Aorta (tissue), 5 donors: ENCODE data around the gene PLAAT4. TPM values are rescaled to one million over a fixed set of nuclear protein-coding genes. Genes with fewer than 3 reads are reported as not detected.

Experiments used
- ATAC-seq: fragments of 200-7000 bp; cut with Tn5 transposase; one replicate; pipeline ENCODE4 v1.9.1; 2022; ENCODE audit warnings: moderate library complexity; ENCODE audit not compliant: low FRiP score
- DNase-seq, 2 donors: peaks; one replicate each; pipeline ENCODE4 v3.0.0-alpha.2; 2020
- H3K27ac ChIP-seq, 2 donors: one replicate each; pipeline ENCODE4 v1.5.1; 2013; ENCODE audit warnings: low read length in 2 of 2, mild to moderate bottlenecking in 2 of 2, moderate library complexity in 2 of 2, control low read depth in 1 of 2, inconsistent platforms in 1 of 2, low read depth in 1 of 2
- H3K27me3 ChIP-seq, 2 donors: one replicate each; pipeline ENCODE4 v1.6.1; 2013; ENCODE audit warnings: control low read depth in 1 of 2, low read length in 1 of 2, mild to moderate bottlenecking in 1 of 2, moderate library complexity in 1 of 2; ENCODE audit not compliant: insufficient read depth in 2 of 2, control insufficient read depth in 1 of 2
- H3K36me3 ChIP-seq, 2 donors: one replicate each; pipeline ENCODE4 v1.6.1; 2013; ENCODE audit warnings: control low read depth in 1 of 2, low read length in 1 of 2, mild to moderate bottlenecking in 1 of 2; ENCODE audit not compliant: insufficient read depth in 2 of 2, control insufficient read depth in 1 of 2
- H3K4me1 ChIP-seq, 2 donors: one replicate each; pipeline ENCODE4 v1.6.1; 2013; ENCODE audit warnings: low read length in 2 of 2, control low read depth in 1 of 2, mild to moderate bottlenecking in 1 of 2, moderate library complexity in 1 of 2; ENCODE audit not compliant: insufficient read depth in 2 of 2, control insufficient read depth in 1 of 2
- H3K4me3 ChIP-seq, 2 donors: one replicate each; pipeline ENCODE4 v1.5.1; 2013; ENCODE audit warnings: low read length in 2 of 2, control low read depth in 1 of 2, mild to moderate bottlenecking in 1 of 2
- H3K9me3 ChIP-seq: one replicate; pipeline ENCODE4 v1.6.1; 2013; ENCODE audit warnings: mild to moderate bottlenecking, low read length; ENCODE audit not compliant: control insufficient read depth
- WGBS, 2 donors: extraction: QIAGEN DNeasy Blood & Tissue Kit; methylation state at CpG; one replicate each; pipeline ENCODE4 v1.1.7; 2013; 5-methylcytosine and 5-hydroxymethylcytosine counted together
- intact Hi-C, 2 donors: fragments of 100-400 bp; cut with DNase I; formaldehyde crosslinking; loops; one replicate each; pipeline versions ENCODE4 v1.14.2 to v1.15.0; 2022
- polyA plus RNA-seq, 2 donors: library from polyadenylated mRNA; stranded (reverse); fragments of 200-250 nt; gene quantifications; one replicate each; pipeline ENCODE4 v1.2.3, GENCODE V29; 2013
- total RNA-seq, 2 donors: library from RNA; stranded (reverse); fragmentation: NEBNext Ultra II Directional; extraction: Animal tissue kit (Norgen Biotek cat#: 25700); gene quantifications; one replicate each; pipeline ENCODE4 v1.2.1, GENCODE V29; 2021
- donor health status: healthy with polysubstance abuse.
- donor health status: Bipolar disorder and iron deficiency.
- donor health status: DM: no; HTN: no; CAD: no.
- donor health status: DM: no; HTN: no; CAD: no.
- donor health status: DM: yes; HTN: yes; CAD: no.

PLAAT4 gene
- total and polyA plus RNA-seq, 4 donors = 12.4 to 54.3 (median 36.5) TPM

- ATAC-seq (no peak), DNase-seq (no peak)
- peaks cover 0 to 3% of the 10 kb centered on the region in 2 donors for H3K4me1 ChIP-seq
- no peak overlapping the region for H3K4me3 ChIP-seq
- H3K27ac ChIP-seq = no peak overlapping the region
- intact Hi-C loops = no loop called here
- 78 to 84% methylated on average over 7 of the region's 7 CpGs for WGBS, 2 donors
- H3K9me3 ChIP-seq = no peaks in the 10 kb centered on the region
- H3K36me3 ChIP-seq = no peaks in the 10 kb centered on the region
- H3K27me3 ChIP-seq = no peaks in the 10 kb centered on the region
These were observed 19.9 kb downstream of the PLAAT4 start for GRCh38 chr11:63556404-63557013.

GRCh38 chr11:63557570-63557969 is 21.0 kb downstream of the PLAAT4 start:
- no peaks in the 10 kb centered on the region for H3K36me3 ChIP-seq
- H3K4me1 ChIP-seq = peaks cover 0 to 3% of the 10 kb centered on the region in 2 donors
- ATAC-seq = no peak
- intact Hi-C loops = no loop called here
- no peak overlapping the region for H3K27ac ChIP-seq
- no peaks in the 10 kb centered on the region for H3K27me3 ChIP-seq
- no peaks in the 10 kb centered on the region for H3K9me3 ChIP-seq
- 86 to 88% methylated on average over 7 of the region's 7 CpGs for WGBS, 2 donors
- DNase-seq = no peak
- no peak overlapping the region for H3K4me3 ChIP-seq

- no peak for ATAC-seq
These were observed 22.0 kb downstream of the PLAAT4 start for GRCh38 chr11:63558459-63559157.

GRCh38 chr11:63560506-63561180 is 24.0 kb downstream of the PLAAT4 start:
- H3K4me3 ChIP-seq = no peak overlapping the region
- intact Hi-C loops = no loop called here
- H3K9me3 ChIP-seq = no peaks in the 10 kb centered on the region
- peaks cover 0 to 3% of the 10 kb centered on the region in 2 donors for H3K4me1 ChIP-seq
- peak overlapping the region in 1 of 2 donors; percentile 42 for H3K27ac ChIP-seq
- ATAC-seq = no peak
- no peaks in the 10 kb centered on the region for H3K36me3 ChIP-seq
- DNase-seq = peak; percentile 65 to 74
- no peaks in the 10 kb centered on the region for H3K27me3 ChIP-seq
- 34 to 39% methylated on average over 7 of the region's 7 CpGs for WGBS, 2 donors

More at GRCh38 chr11:63558459-63559157, 22.0 kb downstream of the PLAAT4 start:
- no peaks in the 10 kb centered on the region for H3K9me3 ChIP-seq
- intact Hi-C loops = no loop called here
- H3K4me1 ChIP-seq = peaks cover 0 to 3% of the 10 kb centered on the region in 2 donors
- no peak for DNase-seq
- H3K36me3 ChIP-seq = no peaks in the 10 kb centered on the region
- no peak overlapping the region for H3K4me3 ChIP-seq
- H3K27ac ChIP-seq = no peak overlapping the region
- 96 to 97% methylated on average over 7 of the region's 7 CpGs for WGBS, 2 donors
- H3K27me3 ChIP-seq = no peaks in the 10 kb centered on the region

DNA sequence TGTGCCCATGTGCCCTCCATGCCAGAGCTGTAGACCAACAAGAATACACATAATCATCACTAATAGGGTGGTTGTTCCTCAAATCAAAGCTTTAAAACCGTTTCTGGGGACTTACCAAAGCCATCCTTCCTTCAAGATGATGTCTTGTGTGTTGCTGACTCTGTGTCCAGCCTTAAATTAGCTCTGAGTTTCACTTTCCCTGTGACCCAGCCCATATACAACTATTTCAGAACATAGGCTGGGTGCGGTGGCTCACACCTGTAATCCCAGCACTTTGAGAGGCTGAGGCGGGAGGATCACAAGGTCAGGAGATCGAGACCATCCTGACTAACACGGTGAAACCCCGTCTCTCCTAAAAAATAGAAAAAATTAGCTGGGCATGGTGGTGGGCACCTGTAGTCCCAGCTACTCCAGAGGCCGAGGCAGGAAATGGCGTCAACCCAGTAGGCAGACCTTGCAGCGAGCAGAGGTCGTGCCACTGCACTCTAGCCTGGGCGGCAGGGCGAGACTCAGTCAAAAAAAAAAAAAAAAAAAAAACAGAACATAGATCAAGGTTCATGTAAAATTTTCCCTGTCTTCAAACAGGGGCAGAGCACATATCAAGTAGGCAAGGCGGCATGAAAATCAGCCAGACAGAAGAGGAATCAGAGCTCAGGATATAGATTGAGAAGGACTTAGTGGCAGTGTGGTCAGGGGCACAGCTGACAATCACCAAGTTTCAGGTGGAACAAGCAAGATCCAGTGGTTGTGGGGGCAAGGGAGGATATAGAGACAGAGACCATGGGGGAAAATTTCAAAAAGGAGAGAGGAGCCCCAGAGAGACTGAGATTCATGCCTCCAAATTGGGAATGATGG is 26.8 kb downstream of the PLAAT4 start, which contains the start of gene PLAAT2:
PLAAT2 (minus strand) TSS at position 179 of the 855 bp plus-strand sequence; CDS start at position 124, 55 bp downstream.
- intact Hi-C loops = no loop called here
- no peak within 1 kb of the TSS for H3K4me3 ChIP-seq
- WGBS, 2 donors = 95 to 96% methylated on average over 13 of the region's 13 CpGs
- H3K27me3 ChIP-seq = no peaks in the 10 kb centered on the region
- ATAC-seq (no peak), DNase-seq (no peak)
- H3K4me1 ChIP-seq = peaks cover 0 to 3% of the 10 kb centered on the region in 2 donors
- H3K27ac ChIP-seq = no peak within 1 kb of the TSS
- no peaks in the 10 kb centered on the region for H3K36me3 ChIP-seq
- H3K9me3 ChIP-seq = no peaks in the 10 kb centered on the region

GRCh38 chr11:63564056-63564774 is 27.6 kb downstream of the PLAAT4 start:
- Histone ChIP-seq H3K9me3 (no peaks in the 10 kb centered on the region), H3K4me3 (no peak overlapping the region), H3K36me3 (no peaks in the 10 kb centered on the region), H3K27me3 (no peaks in the 10 kb centered on the region), H3K27ac (no peak overlapping the region), H3K4me1 (peaks cover 0 to 3% of the 10 kb centered on the region in 2 donors)
- intact Hi-C loops = no loop called here
- ATAC-seq (no peak), DNase-seq (no peak)
- 85 to 90% methylated on average over 7 of the region's 7 CpGs for WGBS, 2 donors

GRCh38 chr11:63564784-63565350 is 28.3 kb downstream of the PLAAT4 start:
- no peaks in the 10 kb centered on the region for H3K9me3 ChIP-seq
- DNase-seq = no peak
- intact Hi-C loops = no loop called here
- H3K27me3 ChIP-seq = no peaks in the 10 kb centered on the region
- H3K27ac ChIP-seq = no peak overlapping the region
- no peaks in the 10 kb centered on the region for H3K36me3 ChIP-seq
- peaks cover 0 to 3% of the 10 kb centered on the region in 2 donors for H3K4me1 ChIP-seq
- 82% methylated on average over 4 of the region's 4 CpGs for WGBS, 2 donors
- no peak for ATAC-seq
- no peak overlapping the region for H3K4me3 ChIP-seq
